ENCODE data around the gene TELO2.

Gene TELO2

GRCh38 chr16:1492923-1493745 lies at the start of gene TELO2:
TSS of gene TELO2 (plus strand) at chr16:1493360. CDS start at chr16:1494282, 922 bp downstream.
- peak; percentile 87 to 90 for DNase-seq (ENCODE audit: low read depth in 2 of 2)

- no peak for DNase-seq (ENCODE audit: low read depth in 2 of 2)
These were observed 49.7 kb upstream of the TELO2 start for GRCh38 chr16:1443403-1443973.

GRCh38 chr16:1443980-1444729 lies 49.0 kb upstream of the TELO2 start, which contains the start of gene CCDC154:
TSS of gene CCDC154 (minus strand) at chr16:1444556. CDS start at chr16:1444322, 234 bp downstream.
- no peak for DNase-seq (ENCODE audit: low read depth in 2 of 2)

- DNase-seq (ENCODE audit: low read depth in 2 of 2) = no peak
These were observed 48.2 kb upstream of the TELO2 start for GRCh38 chr16:1444730-1445517.

- DNase-seq (ENCODE audit: low read depth in 2 of 2) = no peak
These were observed 47.5 kb upstream of the TELO2 start for GRCh38 chr16:1445518-1446203.

DNA sequence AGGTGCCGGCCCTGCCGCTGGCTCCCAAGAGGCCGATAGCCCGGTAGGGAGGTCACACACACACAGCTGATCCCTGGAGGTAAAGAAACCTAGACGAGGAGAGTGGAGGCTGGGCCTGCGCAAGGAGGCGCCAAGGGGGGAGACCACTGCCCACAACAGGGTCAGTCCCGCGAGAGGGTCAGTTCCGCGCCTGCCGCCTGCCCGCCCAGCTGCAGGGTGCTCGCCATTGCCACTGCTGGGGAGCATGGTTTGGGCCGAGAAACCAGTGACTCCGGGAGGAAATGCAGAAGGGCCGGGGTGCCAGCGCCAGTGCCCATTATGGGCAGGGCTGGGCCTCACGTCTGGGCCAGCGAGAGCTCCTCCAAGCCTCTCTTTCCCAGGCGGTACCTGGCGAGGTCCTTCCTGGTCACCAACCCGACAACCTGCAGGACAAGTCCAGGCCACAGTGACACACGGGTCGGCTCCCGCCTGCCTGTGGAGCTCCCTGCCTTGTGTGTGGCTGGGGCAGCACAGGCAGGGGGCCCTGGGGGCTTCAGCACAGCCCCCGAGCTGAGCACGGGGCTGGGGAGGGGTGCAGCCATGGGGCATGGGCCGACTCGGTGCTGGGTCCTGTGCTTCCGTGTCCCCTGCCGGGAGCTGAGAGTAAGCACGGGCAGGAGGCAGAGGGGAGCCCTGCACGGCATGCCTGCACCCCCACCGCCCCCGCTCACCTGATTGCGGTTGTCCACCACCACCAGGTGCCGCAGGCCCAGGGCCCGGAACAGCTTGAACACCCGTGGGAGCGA lies 46.7 kb upstream of the TELO2 start:
- no peak for DNase-seq (ENCODE audit: low read depth in 2 of 2)

GRCh38 chr16:1447965-1448364 lies 45.2 kb upstream of the TELO2 start:
- DNase-seq (ENCODE audit: low read depth in 2 of 2) = no peak

DNA sequence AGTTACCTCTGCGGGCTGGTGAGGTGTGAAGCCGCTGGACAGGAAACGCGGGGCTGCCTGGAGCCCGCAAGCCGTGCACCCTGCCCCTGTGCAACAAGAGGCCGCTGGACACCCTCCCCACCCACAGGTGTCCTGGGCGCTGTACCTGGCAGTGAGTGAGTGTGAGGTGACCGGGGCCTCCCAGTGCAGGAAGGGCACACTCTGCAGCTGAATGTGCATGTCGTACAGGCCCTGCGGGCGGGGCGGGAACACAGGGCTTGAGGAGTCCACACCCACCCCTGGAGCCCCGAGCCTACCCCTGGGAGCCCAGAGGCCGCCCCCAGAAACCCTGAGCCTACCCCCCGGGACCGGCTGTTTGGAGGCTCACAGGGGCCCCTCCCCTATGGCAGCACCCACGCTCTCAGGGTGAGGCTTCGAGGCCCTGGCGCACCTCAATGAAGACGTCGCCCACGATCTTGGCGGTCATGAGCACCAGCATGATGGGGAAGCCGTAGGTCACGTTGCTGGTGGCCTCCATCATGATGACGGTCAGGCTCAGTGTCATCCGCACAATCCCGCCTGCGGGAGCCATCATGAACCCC lies 44.5 kb upstream of the TELO2 start:
- DNase-seq (ENCODE audit: low read depth in 2 of 2) = no peak

DNA sequence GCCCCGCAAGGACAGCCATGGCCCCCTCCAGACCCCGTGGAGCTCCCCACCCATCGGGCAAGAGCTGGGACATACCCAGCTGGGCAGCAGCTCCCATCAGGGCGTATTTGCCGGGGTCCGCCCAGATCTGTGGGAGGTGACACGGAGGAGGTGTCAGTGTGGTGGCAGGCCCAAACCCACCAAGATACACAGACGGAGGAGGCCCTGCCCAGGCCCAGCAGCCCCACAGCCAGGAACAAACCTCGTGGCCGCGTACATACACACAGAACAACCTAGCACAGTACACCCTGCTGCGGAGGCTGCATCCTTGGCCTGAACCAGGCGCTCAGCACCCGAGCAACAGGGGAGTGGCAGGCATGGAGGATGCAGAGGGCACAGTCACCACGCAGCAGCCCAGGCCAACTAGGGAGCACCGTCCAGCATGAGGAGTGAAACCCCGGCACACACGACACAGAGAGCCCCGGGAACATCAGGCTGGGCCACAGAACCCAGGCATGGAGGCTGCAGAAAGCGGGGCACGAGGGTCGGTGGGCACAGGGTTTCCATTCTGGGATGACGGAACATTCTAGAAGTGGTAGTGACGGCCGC lies 43.9 kb upstream of the TELO2 start:
- no peak for DNase-seq (ENCODE audit: low read depth in 2 of 2)

GRCh38 chr16:1450218-1450617 lies 42.9 kb upstream of the TELO2 start:
- no peak for DNase-seq (ENCODE audit: low read depth in 2 of 2)

- DNase-seq (ENCODE audit: low read depth in 2 of 2) = no peak
These were observed 42.3 kb upstream of the TELO2 start for GRCh38 chr16:1450841-1451240.

DNA sequence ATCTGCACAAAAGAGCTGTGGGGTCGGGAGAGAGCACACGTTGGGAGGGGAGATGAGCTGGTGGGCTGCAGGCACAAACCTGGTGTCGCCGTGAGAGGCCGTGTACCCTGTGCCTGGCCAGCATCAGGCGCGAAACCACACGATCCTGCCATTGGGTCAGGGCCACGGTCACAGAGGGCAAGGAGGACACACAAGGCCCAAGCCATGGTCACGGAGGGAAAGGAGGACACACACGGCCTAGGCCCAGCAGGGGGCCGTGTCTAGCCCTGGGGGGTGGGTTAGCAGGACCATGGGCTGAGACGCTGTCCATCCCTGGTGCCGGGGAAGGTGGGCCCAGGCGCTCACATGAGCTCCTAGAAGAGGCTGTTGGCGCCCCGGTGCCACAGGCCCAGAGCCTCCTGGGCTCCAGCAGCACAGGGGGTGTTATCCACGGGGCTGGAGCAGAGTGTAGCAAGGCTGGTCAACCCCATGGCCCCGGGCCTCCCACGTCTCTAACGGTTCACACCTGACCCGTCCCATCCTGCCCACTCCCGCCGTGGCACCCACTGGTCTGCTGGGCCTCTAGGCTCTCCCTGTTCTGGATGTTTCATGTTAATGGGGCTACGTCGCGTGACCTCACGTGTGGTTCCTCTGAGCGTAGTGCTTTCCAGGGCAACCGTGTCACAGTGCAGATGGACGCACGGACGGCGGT lies 41.3 kb upstream of the TELO2 start:
- no peak for DNase-seq (ENCODE audit: low read depth in 2 of 2)

DNA sequence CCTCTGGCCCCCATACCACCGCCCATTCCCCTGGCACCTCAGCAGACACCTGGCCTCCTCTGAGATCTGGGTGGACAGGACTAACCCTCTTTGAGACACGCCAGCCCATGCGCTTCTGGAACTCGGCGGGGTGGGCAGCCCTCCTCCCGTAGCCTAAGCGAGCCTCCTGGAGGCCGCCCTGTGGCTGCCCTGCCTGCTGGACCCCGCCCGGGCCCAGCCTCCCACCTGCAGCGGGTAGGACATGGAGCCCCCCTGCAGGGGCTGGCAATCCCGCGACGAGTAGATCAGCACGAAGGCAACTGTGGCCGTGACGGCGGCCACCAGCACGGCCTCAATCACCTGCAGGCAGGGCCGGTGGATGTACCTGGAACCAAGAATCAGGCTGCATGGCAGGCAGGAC lies 40.6 kb upstream of the TELO2 start:
- no peak for DNase-seq (ENCODE audit: low read depth in 2 of 2)

- no peak for DNase-seq (ENCODE audit: low read depth in 2 of 2)
These were observed 39.8 kb upstream of the TELO2 start for GRCh38 chr16:1453316-1453715.

DNA sequence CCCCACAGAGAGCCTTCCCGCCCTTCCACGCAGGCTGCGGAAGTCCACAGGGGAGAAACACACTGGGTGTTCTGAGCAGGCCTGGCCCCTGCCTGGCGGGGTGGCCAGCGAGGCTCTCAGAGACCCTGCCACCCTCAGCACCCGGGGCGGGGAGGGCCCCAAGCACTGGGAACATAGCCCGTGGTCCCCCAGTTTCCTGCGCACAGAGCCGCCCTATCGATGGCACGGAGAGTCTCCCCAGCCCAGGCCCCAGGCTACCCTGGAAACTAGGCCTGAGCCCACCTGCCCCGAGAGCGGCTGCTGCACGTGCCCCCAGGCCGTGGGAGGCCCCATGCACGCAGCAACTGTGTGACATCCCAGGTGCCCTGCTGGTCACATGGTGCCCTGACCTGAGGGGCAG lies 38.6 kb upstream of the TELO2 start:
- DNase-seq (ENCODE audit: low read depth in 2 of 2) = no peak

DNA sequence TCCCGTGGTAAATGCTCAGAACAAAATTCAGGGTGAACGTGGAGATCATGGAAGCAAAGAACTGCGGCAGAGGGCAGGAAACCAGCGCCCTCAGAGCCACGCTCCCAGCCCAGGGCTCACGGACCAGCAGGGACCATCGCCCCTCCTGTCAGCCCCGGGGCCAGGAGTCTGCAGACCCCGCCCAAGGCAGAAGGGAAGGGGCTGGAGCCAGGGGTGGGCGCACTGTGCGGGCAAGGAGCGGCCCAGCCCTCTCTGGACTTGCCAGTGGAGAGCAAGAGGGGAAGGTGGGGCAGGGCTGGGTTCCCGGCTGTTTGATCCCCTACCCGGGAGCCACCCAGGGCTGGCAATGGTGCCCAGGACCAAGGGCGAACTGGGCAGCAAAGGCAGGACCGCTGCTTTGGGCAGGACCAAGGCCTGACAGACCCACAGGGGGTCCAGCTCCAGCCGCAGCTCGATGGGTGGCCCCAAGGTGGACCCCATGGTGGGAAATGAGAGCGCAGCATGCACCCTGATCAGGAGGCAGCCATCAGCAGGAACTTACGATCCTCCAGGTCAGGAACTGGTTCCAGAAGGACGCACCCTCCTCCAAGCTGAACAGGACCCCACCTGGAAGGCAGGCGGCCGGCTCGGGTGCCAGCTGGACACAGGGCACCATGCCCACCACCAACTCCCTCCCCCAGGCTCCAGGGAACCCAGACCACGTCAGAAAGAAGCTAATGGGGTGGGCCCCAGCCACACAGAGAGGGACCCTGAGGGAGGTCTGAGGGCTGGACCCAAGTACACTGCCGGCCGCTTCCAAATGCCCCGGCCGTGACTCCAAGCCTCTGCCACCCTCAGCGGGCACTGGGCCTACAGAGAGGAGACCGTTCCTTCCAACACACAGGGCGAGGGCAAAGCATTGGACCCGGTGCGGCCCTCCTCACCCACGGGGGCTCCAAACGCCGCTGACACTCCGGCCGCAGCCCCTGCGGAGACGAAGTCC lies 37.7 kb upstream of the TELO2 start:
- no peak for DNase-seq (ENCODE audit: low read depth in 2 of 2)

GRCh38 chr16:1456951-1457350 lies 36.2 kb upstream of the TELO2 start:
- no peak for DNase-seq (ENCODE audit: low read depth in 2 of 2)

Data from stimulated activated CD4-positive, alpha-beta T cell treated with anti-CD3 and anti-CD28 coated beads, Interleukin-1b, Interleukin-23, amount 100 ng/mL, for 4 hours (primary cell).